Prostate gland (tissue), 2 donors: ENCODE results near the gene CDK16. TPM values are rescaled to one million over a fixed set of nuclear protein-coding genes. Genes with fewer than 3 reads are reported as not detected.

Experiments
- DNase-seq: peaks from one replicate; pipeline ENCODE4 v3.0.0-alpha.2; 2019; ENCODE audit warnings: low spot score
- H3K27ac ChIP-seq, 2 donors: fragments of 200-600 bp; sonication (generic); 2 replicates each; pipeline ENCODE4 v1.5.1; 2017 to 2019
- H3K27me3 ChIP-seq: fragments of 200-600 bp; sonication (generic); replicated peaks from 2 replicates; pipeline ENCODE4 v1.5.1; 2019; ENCODE audit not compliant: insufficient read depth
- H3K36me3 ChIP-seq, 2 donors: fragments of 200-600 bp; sonication (generic); 1 replicate in 1 of 2; 2 replicates in 1 of 2; pipeline versions ENCODE4 v1.5.1 to v1.8.1; 2017 to 2019
- H3K4me1 ChIP-seq: fragments of 200-600 bp; sonication (generic); replicated peaks from 2 replicates; pipeline ENCODE4 v1.5.1; 2019
- H3K4me3 ChIP-seq, 2 donors: fragments of 200-600 bp; sonication (generic); 2 replicates each; pipeline ENCODE4 v1.5.1; 2017 to 2019
- H3K9me3 ChIP-seq: fragments of 200-600 bp; sonication (generic); 2 replicates; pipeline ENCODE4 v1.5.1; 2017
- POLR2A ChIP-seq: fragments of 450-650 bp; IDR thresholded peaks from one replicate; pipeline ENCODE4 v1.6.1; 2016; ENCODE audit warnings: antibody characterized with exemption, mild to moderate bottlenecking
- POLR2AphosphoS5 ChIP-seq: sonication (generic); formaldehyde crosslinking; IDR thresholded peaks from one replicate; pipeline ENCODE4 v1.6.1; 2017; ENCODE audit warnings: antibody characterized with exemption
- WGBS: methylation state at CpG from one replicate; pipeline ENCODE4 v1.1.5; 2018; 5-methylcytosine and 5-hydroxymethylcytosine counted together
- intact Hi-C: fragments of 100-400 bp; cut with DNase I; formaldehyde crosslinking; loops from one replicate; pipeline ENCODE4 v1.14.2; 2022
- total RNA-seq, 2 donors: library from RNA; depleted of rRNA; stranded (reverse); fragments of >200 nt; gene quantifications; one replicate each; pipeline ENCODE4 v1.1.0, GENCODE V29; 2016
- TF ChIP-seq, protein P1 (sequence below), 4 experiments: fragments of 200-600 bp in 2 of 4; fragments of 450-650 bp in 2 of 4; sonication (generic) in 2 of 4; IDR thresholded peaks; 1 replicate in 3 of 4; 2 replicates in 1 of 4; pipeline ENCODE4 v1.5.1; 2016 to 2019; ENCODE audit warnings: antibody characterized with exemption in 4 of 4, mild to moderate bottlenecking in 2 of 4, moderate library complexity in 2 of 4

Gene CDK16
- total RNA-seq, 2 donors from 2014 or later, result 63.5 to 173 TPM

DNA sequence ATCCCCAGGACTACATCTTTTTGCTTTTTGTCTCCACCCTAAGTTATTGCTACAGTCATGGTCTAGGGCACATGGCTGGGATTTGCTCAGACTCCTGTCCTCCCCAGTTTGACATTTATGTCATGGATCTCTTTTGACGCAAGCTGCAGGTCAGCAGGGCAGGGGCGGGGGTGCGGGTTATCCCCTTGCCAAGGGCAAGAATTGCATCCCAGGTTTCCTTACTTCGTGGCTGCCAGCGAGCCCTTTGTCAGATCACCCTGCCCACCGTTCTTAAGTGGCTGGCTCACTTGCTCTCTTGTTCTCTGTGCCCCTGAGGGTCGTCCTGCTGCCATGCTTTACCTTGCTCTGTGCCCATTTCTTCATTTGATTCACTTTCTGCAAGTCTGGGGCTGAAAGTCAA is 45.9 kb upstream of the CDK16 start:
- DNase-seq, result no peak
- no peaks in the 10 kb centered on the region for H3K27me3 ChIP-seq
- intact Hi-C loops, result no loop called here
- H3K4me1 ChIP-seq, result no peaks in the 10 kb centered on the region
- TF ChIP-seq POLR2AphosphoS5 (no peak), POLR2A (no peak)
- TF ChIP-seq, protein P1, sequence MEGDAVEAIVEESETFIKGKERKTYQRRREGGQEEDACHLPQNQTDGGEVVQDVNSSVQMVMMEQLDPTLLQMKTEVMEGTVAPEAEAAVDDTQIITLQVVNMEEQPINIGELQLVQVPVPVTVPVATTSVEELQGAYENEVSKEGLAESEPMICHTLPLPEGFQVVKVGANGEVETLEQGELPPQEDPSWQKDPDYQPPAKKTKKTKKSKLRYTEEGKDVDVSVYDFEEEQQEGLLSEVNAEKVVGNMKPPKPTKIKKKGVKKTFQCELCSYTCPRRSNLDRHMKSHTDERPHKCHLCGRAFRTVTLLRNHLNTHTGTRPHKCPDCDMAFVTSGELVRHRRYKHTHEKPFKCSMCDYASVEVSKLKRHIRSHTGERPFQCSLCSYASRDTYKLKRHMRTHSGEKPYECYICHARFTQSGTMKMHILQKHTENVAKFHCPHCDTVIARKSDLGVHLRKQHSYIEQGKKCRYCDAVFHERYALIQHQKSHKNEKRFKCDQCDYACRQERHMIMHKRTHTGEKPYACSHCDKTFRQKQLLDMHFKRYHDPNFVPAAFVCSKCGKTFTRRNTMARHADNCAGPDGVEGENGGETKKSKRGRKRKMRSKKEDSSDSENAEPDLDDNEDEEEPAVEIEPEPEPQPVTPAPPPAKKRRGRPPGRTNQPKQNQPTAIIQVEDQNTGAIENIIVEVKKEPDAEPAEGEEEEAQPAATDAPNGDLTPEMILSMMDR (IDR thresholded peaks at IDR 0.05), result no peak
- WGBS, result 95% methylated on average over 3 of the region's 7 CpGs
- no peaks in the 10 kb centered on the region for H3K36me3 ChIP-seq
- H3K4me3 ChIP-seq, result no peak overlapping the region
- no peaks in the 10 kb centered on the region for H3K9me3 ChIP-seq
- H3K27ac ChIP-seq, result no peak overlapping the region

DNA sequence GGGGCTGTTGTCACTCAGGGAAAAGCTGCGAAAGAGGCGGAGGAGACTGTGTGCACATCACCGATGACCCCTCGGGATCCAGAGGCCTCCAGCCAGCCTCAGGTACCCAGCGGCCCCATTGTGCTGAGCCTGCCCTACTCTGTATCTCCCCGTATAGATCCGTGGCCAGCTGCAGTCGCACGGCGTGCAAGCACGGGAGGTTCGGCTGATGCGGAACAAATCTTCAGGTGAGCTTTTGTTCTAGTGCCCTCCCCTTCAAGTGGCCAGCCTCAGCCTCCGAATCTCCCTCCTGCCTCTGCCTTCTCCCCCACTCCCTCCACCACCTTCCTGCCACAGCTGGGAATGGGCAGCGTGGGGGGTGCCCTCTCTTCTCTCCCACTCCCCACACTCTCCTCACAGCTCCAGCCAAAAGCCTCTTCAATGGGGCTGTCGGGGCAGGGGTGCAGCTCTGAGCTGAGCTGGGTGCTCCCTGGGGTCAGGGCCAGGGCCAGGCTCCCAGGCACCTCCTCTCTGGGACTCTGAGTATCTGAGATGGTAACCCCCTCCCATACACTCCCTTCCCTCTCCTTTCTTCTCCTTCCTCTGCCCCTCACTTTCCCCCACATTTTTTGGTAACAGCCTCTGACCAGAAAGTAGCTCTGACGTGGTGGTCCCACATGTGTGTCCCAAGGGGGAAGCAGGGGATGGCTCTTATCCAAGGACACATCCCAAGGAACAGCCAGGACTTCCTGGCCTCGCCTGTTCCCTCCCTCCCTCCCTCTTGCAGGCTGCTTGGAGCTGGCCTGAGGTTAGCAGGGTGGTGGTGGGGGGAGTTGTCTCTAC is 45.3 kb upstream of the CDK16 start:
- Histone ChIP-seq H3K27ac (no peak overlapping the region), H3K27me3 (no peaks in the 10 kb centered on the region), H3K9me3 (no peaks in the 10 kb centered on the region), H3K36me3 (no peaks in the 10 kb centered on the region), H3K4me3 (no peak overlapping the region), H3K4me1 (no peaks in the 10 kb centered on the region)
- intact Hi-C loops, result no loop called here
- 82% methylated on average over 16 of the region's 18 CpGs for WGBS
- TF ChIP-seq POLR2A (no peak), POLR2AphosphoS5 (no peak)
- TF ChIP-seq, protein P1 (IDR thresholded peaks at IDR 0.05), result no peak
- no peak for DNase-seq

DNA sequence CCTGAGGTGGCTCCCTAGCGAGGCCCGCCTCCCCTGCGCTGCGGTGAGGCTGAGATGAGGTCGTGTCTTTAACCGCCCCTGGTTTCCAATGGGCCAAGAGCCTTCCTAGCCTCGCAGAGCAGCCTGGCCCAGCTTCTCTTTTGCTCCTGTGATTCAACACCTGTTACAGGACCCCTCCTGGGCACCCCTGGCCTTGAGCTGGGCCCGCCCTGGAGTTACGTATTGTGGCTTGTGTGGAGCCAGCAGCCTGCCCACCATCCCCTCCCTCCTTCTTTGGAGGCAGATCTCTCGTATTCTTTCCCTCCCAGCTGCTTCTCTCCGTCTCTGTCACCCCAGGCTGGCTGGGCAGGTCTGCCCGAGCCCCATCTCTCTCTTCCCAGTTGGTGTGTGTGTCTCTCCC is 44.1 kb upstream of the CDK16 start:
- no peak for TF ChIP-seq POLR2AphosphoS5
- TF ChIP-seq POLR2A, result no peak
- TF ChIP-seq, protein P1 (IDR thresholded peaks at IDR 0.05), result no peak
- no peak for DNase-seq

DNA sequence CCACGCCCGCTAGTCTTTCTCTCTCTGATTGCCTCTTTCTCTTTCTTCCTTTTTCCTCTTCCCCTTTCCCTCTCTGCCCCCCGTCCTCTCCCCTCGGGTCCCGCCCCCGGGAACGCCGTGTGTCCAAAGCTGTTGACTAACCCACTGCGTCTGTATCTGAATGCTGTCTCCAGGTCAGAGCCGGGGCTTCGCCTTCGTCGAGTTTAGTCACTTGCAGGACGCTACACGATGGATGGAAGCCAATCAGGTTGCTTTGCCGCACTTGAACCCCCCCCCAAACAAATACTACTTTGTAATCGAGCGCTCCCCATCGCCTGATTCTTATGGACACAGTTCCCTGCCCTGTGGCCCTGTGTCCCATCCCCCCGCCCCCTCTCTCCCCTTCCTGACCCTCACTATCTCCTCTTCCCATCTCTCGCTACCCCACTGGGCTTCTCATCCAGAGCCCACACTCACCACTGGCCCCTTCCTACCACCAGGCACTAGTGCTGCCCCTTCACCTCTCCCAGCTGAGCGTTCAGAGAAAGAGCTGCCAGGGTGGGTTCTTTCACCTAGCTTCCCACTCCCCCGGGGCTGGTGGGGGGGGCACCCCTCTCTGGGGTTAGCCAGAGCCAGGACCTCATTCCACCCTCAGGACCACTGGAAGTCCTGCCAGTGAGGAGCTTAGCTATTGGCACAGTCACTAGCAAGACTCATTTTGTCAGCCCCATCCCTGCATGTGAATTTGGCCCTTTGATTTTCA is 43.5 kb upstream of the CDK16 start:
- WGBS, result 87% methylated on average over 22 of the region's 23 CpGs
- H3K27me3 ChIP-seq, result no peaks in the 10 kb centered on the region
- no peak overlapping the region for H3K27ac ChIP-seq
- H3K9me3 ChIP-seq, result no peaks in the 10 kb centered on the region
- no peaks in the 10 kb centered on the region for H3K4me1 ChIP-seq
- no peak for TF ChIP-seq POLR2A
- no peak for TF ChIP-seq POLR2AphosphoS5
- TF ChIP-seq, protein P1 (IDR thresholded peaks at IDR 0.05), result no peak
- intact Hi-C loops, result no loop called here
- H3K36me3 ChIP-seq, result no peaks in the 10 kb centered on the region
- DNase-seq, result no peak
- H3K4me3 ChIP-seq, result no peak overlapping the region

More for the DNA sequence above, 44.1 kb upstream of the CDK16 start:
- WGBS, result 91% methylated on average over 7 of the region's 12 CpGs
- intact Hi-C loops, result no loop called here
- Histone ChIP-seq H3K36me3 (no peaks in the 10 kb centered on the region), H3K27ac (no peak overlapping the region), H3K27me3 (no peaks in the 10 kb centered on the region), H3K4me1 (no peaks in the 10 kb centered on the region), H3K4me3 (no peak overlapping the region), H3K9me3 (no peaks in the 10 kb centered on the region)

DNA sequence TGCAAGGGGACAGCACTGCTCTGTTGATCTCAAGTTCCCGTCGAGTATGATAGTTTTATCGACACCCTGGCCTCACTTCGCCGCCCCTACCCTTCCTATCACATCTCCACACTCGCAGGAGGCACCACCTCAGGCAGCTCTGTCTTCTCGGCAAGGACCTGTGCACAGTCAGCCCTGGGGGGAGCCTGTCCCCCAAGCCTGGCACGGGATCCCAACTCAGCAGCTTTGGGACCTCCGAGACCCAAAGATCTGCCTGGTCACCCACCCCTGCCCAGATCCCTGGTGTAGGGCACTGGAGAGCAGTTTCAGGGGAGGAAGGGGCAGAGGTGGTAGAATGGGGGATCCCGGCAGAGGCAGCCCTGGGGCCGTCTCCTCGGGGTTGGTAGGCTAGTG is 42.9 kb upstream of the CDK16 start:
- Histone ChIP-seq H3K36me3 (no peaks in the 10 kb centered on the region), H3K9me3 (no peaks in the 10 kb centered on the region), H3K27me3 (no peaks in the 10 kb centered on the region), H3K4me3 (no peak overlapping the region), H3K4me1 (no peaks in the 10 kb centered on the region), H3K27ac (no peak overlapping the region)
- no peak for DNase-seq
- 82% methylated on average over 10 of the region's 12 CpGs for WGBS
- intact Hi-C loops, result no loop called here
- TF ChIP-seq POLR2AphosphoS5, result no peak
- TF ChIP-seq POLR2A, result no peak
- TF ChIP-seq, protein P1 (IDR thresholded peaks at IDR 0.05), result no peak
